OCI-LY7 (cell line): ENCODE results near the gene TGFBI.

Source experiments
- EZH2phosphoT487 ChIP-seq: fragments of 200-600 bp; sonication (generic); IDR thresholded peaks from 2 replicates; pipeline ENCODE4 v1.6.1; 2018; ENCODE audit warnings: low read depth, borderline replicate concordance, mild to moderate bottlenecking, mixed run types, antibody characterized with exemption, low read length, moderate library complexity, mixed read lengths
- TF ChIP-seq, protein P1 (sequence below): fragments of 200-600 bp; sonication (generic); conservative IDR thresholded peaks from 2 replicates; pipeline ENCODE4 v1.5.1; 2014; ENCODE audit warnings: mild to moderate bottlenecking, antibody characterized with exemption, low read length, moderate library complexity, mixed read lengths

DNA sequence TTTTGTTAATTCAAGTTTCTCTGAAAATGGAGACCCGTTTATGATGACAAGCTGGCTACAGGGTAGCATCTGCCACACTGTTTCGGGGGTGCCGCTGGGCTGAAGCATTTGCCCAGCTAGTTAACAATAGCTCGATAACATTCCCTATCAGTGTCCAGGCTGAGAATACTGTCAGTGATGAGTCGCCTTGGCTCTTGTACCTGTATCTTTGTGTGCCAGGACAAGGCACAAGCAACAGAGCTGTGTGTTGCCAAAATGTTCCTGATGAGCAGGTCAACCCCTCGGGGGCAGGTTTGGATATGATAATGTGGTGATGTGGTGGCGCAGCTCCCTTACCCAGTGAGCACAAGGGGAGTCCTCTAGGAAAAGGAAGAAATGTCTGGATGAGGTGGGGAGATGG, 7.0 kb downstream of the TGFBI start:
- TF ChIP-seq, protein P1, sequence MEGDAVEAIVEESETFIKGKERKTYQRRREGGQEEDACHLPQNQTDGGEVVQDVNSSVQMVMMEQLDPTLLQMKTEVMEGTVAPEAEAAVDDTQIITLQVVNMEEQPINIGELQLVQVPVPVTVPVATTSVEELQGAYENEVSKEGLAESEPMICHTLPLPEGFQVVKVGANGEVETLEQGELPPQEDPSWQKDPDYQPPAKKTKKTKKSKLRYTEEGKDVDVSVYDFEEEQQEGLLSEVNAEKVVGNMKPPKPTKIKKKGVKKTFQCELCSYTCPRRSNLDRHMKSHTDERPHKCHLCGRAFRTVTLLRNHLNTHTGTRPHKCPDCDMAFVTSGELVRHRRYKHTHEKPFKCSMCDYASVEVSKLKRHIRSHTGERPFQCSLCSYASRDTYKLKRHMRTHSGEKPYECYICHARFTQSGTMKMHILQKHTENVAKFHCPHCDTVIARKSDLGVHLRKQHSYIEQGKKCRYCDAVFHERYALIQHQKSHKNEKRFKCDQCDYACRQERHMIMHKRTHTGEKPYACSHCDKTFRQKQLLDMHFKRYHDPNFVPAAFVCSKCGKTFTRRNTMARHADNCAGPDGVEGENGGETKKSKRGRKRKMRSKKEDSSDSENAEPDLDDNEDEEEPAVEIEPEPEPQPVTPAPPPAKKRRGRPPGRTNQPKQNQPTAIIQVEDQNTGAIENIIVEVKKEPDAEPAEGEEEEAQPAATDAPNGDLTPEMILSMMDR: no peak
- TF ChIP-seq EZH2phosphoT487: no peak
